Colonic mucosa (tissue), 4 donors: ENCODE data around the gene TNFAIP3. TPM values are rescaled to one million over a fixed set of nuclear protein-coding genes. Genes with fewer than 3 reads are reported as not detected.

Source experiments
- DNase-seq: peaks from one replicate; pipeline ENCODE4 v3.0.0-alpha.2; 2020
- H3K27ac ChIP-seq: fragments of 200-600 bp; one replicate; pipeline ENCODE4 v1.8.0; 2021
- H3K27me3 ChIP-seq: fragments of 200-600 bp; one replicate; pipeline ENCODE4 v1.8.0; 2021
- H3K36me3 ChIP-seq: fragments of 200-600 bp; one replicate; pipeline ENCODE4 v1.8.0; 2021
- H3K4me1 ChIP-seq: fragments of 200-600 bp; one replicate; pipeline ENCODE4 v1.8.0; 2021; ENCODE audit warnings: mild to moderate bottlenecking
- H3K4me3 ChIP-seq: fragments of 200-600 bp; one replicate; pipeline ENCODE4 v1.8.0; 2021
- H3K9ac ChIP-seq, 2 donors: one replicate each; pipeline ENCODE4 v1.7.0; 2013; ENCODE audit warnings: control low read depth in 2 of 2, low read depth in 2 of 2, low read length in 2 of 2
- H3K9me3 ChIP-seq: fragments of 200-600 bp; one replicate; pipeline ENCODE4 v1.8.0; 2021
- intact Hi-C: fragments of 100-400 bp; cut with DNase I; formaldehyde crosslinking; loops from one replicate; pipeline ENCODE4 v1.14.1; 2022
- total RNA-seq, 2 donors: library from RNA; stranded (reverse); fragmentation: NEBNext Ultra II Directional in 1 of 2; extraction: Animal tissue kit (Norgen Biotek cat#: 25700) in 1 of 2; gene quantifications; one replicate each; pipeline ENCODE4 v1.2.1, GENCODE V29; 2021
- TF ChIP-seq, protein P1 (sequence below): fragments of 200-600 bp; IDR thresholded peaks from one replicate; pipeline ENCODE4 v1.8.0; 2022; ENCODE audit warnings: antibody characterized with exemption, mild to moderate bottlenecking
- donor health status: healthy.
- donor health status: DM: no; HTN: no; CAD: no.
- donor health status: DM: no; HTN: no; CAD: no.

Gene TNFAIP3
- total RNA-seq, 2 donors from 2014 or later, result 18.1 to 46.3 TPM

DNA sequence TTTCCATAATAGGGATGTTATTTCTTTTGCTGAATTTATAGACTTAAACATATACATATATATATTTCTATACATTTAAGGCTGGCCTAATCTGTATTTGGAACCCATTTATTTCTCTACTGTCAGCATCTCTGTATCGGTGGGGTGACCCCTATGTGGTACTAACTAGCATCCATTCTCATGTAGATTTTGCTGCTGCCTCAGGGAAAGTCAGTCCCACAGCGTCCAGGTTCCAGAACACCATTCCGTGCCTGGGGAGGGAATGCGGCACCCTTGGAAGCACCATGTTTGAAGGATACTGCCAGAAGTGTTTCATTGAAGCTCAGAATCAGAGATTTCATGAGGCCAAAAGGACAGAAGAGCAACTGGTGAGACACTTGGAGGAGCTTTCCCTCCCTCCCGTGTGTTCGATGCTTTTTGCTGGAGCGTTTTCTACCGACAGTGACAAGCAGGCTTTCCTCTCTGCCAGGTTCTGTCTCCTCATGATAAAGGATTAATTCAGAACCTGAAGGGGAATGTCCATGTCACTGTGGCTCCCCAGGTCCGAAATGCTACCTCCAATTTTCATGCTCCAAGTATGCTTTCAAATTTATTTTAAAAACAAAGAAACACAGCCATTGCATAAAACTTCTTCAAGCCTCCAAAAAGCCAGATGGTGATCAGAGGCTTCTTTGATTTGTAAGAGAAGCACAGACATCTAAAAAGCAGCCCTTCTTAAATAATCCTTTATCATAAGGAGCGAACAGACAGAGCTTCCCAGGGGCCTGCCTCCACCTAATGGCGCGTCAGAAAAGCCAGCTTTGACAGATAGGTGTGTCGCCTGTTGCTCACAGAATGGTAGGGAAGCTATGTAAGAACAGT, 13.1 kb downstream of the TNFAIP3 start:
- H3K27ac ChIP-seq, result no peak overlapping the region
- H3K36me3 ChIP-seq, result peaks cover 52% of the 10 kb centered on the region
- intact Hi-C loops, result no loop called here

DNA sequence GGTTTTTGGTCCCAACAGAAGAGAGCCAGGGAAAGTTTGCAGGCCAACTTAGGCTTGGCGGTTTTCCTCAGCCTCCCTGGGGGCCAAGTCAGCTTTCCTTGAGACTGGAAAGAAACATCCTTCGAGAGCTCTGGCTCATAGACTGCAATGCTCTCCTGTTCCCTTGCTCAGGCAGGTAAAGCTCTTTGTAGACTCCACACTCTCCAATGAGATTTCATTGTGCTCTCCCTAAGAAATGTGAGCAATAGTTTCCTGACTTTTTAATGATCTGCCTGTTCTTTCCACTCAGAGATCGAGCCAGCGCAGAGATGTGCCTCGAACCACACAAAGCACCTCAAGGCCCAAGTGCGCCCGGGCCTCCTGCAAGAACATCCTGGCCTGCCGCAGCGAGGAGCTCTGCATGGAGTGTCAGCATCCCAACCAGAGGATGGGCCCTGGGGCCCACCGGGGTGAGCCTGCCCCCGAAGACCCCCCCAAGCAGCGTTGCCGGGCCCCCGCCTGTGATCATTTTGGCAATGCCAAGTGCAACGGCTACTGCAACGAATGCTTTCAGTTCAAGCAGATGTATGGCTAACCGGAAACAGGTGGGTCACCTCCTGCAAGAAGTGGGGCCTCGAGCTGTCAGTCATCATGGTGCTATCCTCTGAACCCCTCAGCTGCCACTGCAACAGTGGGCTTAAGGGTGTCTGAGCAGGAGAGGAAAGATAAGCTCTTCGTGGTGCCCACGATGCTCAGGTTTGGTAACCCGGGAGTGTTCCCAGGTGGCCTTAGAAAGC, 13.9 kb downstream of the TNFAIP3 start:
- Histone ChIP-seq H3K9me3 (no peaks in the 10 kb centered on the region), H3K9ac (no peak overlapping the region), H3K4me1 (no peaks in the 10 kb centered on the region), H3K36me3 (peaks cover 49% of the 10 kb centered on the region), H3K4me3 (no peak overlapping the region), H3K27me3 (no peaks in the 10 kb centered on the region), H3K27ac (no peak overlapping the region)
- intact Hi-C loops, result no loop called here
- TF ChIP-seq, protein P1, sequence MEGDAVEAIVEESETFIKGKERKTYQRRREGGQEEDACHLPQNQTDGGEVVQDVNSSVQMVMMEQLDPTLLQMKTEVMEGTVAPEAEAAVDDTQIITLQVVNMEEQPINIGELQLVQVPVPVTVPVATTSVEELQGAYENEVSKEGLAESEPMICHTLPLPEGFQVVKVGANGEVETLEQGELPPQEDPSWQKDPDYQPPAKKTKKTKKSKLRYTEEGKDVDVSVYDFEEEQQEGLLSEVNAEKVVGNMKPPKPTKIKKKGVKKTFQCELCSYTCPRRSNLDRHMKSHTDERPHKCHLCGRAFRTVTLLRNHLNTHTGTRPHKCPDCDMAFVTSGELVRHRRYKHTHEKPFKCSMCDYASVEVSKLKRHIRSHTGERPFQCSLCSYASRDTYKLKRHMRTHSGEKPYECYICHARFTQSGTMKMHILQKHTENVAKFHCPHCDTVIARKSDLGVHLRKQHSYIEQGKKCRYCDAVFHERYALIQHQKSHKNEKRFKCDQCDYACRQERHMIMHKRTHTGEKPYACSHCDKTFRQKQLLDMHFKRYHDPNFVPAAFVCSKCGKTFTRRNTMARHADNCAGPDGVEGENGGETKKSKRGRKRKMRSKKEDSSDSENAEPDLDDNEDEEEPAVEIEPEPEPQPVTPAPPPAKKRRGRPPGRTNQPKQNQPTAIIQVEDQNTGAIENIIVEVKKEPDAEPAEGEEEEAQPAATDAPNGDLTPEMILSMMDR, result no peak
- no peak for DNase-seq

More for the DNA sequence above, 13.1 kb downstream of the TNFAIP3 start:
- H3K4me1 ChIP-seq, result no peaks in the 10 kb centered on the region
- DNase-seq, result no peak
- TF ChIP-seq, protein P1, result no peak
- H3K27me3 ChIP-seq, result no peaks in the 10 kb centered on the region
- H3K9me3 ChIP-seq, result no peaks in the 10 kb centered on the region
- H3K4me3 ChIP-seq, result no peak overlapping the region
- no peak overlapping the region for H3K9ac ChIP-seq

DNA sequence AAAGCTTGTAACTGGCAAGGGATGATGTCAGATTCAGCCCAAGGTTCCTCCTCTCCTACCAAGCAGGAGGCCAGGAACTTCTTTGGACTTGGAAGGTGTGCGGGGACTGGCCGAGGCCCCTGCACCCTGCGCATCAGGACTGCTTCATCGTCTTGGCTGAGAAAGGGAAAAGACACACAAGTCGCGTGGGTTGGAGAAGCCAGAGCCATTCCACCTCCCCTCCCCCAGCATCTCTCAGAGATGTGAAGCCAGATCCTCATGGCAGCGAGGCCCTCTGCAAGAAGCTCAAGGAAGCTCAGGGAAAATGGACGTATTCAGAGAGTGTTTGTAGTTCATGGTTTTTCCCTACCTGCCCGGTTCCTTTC, 14.4 kb downstream of the TNFAIP3 start:
- no peak overlapping the region for H3K27ac ChIP-seq

DNA sequence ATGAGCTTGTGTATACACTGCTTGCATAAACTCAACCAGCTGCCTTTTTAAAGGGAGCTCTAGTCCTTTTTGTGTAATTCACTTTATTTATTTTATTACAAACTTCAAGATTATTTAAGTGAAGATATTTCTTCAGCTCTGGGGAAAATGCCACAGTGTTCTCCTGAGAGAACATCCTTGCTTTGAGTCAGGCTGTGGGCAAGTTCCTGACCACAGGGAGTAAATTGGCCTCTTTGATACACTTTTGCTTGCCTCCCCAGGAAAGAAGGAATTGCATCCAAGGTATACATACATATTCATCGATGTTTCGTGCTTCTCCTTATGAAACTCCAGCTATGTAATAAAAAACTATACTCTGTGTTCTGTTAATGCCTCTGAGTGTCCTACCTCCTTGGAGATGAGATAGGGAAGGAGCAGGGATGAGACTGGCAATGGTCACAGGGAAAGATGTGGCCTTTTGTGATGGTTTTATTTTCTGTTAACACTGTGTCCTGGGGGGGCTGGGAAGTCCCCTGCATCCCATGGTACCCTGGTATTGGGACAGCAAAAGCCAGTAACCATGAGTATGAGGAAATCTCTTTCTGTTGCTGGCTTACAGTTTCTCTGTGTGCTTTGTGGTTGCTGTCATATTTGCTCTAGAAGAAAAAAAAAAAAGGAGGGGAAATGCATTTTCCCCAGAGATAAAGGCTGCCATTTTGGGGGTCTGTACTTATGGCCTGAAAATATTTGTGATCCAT, 15.3 kb downstream of the TNFAIP3 start:
- Histone ChIP-seq H3K9ac (no peak overlapping the region), H3K4me3 (no peak overlapping the region), H3K4me1 (no peaks in the 10 kb centered on the region), H3K9me3 (no peaks in the 10 kb centered on the region), H3K27ac (no peak overlapping the region), H3K27me3 (no peaks in the 10 kb centered on the region), H3K36me3 (peaks cover 37% of the 10 kb centered on the region)
- intact Hi-C loops, result no loop called here
- TF ChIP-seq, protein P1, result no peak
- DNase-seq, result no peak

More for the DNA sequence above, 14.4 kb downstream of the TNFAIP3 start:
- no peak overlapping the region for H3K9ac ChIP-seq
- TF ChIP-seq, protein P1, result no peak
- H3K36me3 ChIP-seq, result peaks cover 43% of the 10 kb centered on the region
- intact Hi-C loops, result no loop called here
- H3K4me3 ChIP-seq, result no peak overlapping the region
- H3K4me1 ChIP-seq, result no peaks in the 10 kb centered on the region
- H3K27me3 ChIP-seq, result no peaks in the 10 kb centered on the region
- DNase-seq, result no peak
- H3K9me3 ChIP-seq, result no peaks in the 10 kb centered on the region

DNA sequence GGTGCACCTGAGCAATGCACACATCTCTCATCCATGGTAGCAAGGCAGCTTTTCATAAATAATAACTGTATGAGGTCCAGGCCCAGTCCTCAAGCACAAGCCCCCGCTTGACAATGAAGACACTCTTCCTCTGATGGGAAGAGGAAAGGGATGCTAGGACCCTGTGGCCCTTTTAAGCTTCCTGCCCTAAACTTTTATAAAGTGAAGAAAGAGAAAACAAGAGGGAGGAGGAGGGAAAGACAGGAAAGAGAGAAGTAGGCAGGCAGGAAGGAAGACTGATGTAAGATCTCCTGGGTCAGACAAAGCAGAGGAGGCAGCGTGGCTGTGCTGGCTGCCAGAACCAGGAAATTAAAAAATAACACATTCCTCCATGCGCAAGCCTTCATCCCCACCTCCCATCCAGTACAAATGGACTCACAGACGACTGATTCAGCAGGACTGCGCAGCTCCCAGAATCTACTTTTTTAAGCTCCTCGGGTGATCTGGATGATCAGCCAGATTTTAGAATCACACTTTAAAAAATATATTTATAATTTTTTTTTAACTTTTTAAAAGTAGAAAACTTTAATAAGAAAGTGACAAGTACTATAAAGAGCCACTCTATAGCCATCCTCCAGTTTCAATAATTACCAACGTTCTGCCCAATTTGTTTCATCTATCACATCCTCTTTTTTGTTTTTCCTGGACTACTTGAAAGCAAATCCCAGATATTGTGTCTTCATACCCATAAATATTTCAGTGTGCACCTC, 16.5 kb downstream of the TNFAIP3 start:
- TF ChIP-seq, protein P1, result no peak
- Histone ChIP-seq H3K36me3 (peaks cover 26% of the 10 kb centered on the region), H3K9ac (no peak overlapping the region), H3K9me3 (no peaks in the 10 kb centered on the region), H3K27me3 (no peaks in the 10 kb centered on the region), H3K4me1 (no peaks in the 10 kb centered on the region), H3K4me3 (no peak overlapping the region), H3K27ac (no peak overlapping the region)
- no peak for DNase-seq
- intact Hi-C loops, result no loop called here
